Karpas-422 (cell line): ENCODE measurements around the gene MGMT. TPM values are rescaled to one million over a fixed set of nuclear protein-coding genes. Genes with fewer than 3 reads are reported as not detected.

ENCODE experiments used
- DNase-seq: peaks from one replicate; pipeline ENCODE4 v3.0.0-alpha.2; 2015
- H2AFZ ChIP-seq: fragments of 200-600 bp; sonication (generic); 2 replicates; pipeline ENCODE4 v1.6.1; 2014; ENCODE audit warnings: antibody characterized with exemption, low read length, mixed read lengths
- H3K27ac ChIP-seq: fragments of 200-600 bp; sonication (generic); 2 replicates; pipeline ENCODE4 v1.5.1; 2014; ENCODE audit warnings: mild to moderate bottlenecking, low read length, moderate library complexity
- H3K27me3 ChIP-seq: fragments of 200-600 bp; sonication (generic); 2 replicates; pipeline ENCODE4 v1.6.1; 2014; ENCODE audit warnings: low read length, mixed read lengths
- H3K36me3 ChIP-seq: fragments of 200-600 bp; sonication (generic); 2 replicates; pipeline ENCODE4 v1.6.1; 2014; ENCODE audit warnings: low read length, mixed read lengths; ENCODE audit not compliant: insufficient read depth
- H3K4me1 ChIP-seq: fragments of 200-600 bp; sonication (generic); 2 replicates; pipeline ENCODE4 v1.6.1; 2014; ENCODE audit warnings: mild to moderate bottlenecking, low read length, mixed read lengths
- H3K4me2 ChIP-seq: fragments of 200-600 bp; sonication (generic); 2 replicates; pipeline ENCODE4 v1.6.1; 2014; ENCODE audit warnings: low read length, low read depth, mild to moderate bottlenecking; ENCODE audit not compliant: poor library complexity, severe bottlenecking
- H3K4me3 ChIP-seq: fragments of 200-600 bp; sonication (generic); 2 replicates; pipeline ENCODE4 v1.5.1; 2014; ENCODE audit warnings: mild to moderate bottlenecking, antibody characterized with exemption, low read length, mixed read lengths
- H3K79me2 ChIP-seq: fragments of 200-600 bp; sonication (generic); 2 replicates; pipeline ENCODE4 v1.6.1; 2014; ENCODE audit warnings: mild to moderate bottlenecking, low read length, mixed read lengths
- H3K9ac ChIP-seq: fragments of 200-600 bp; sonication (generic); 2 replicates; pipeline ENCODE4 v1.6.0; 2014; ENCODE audit warnings: low read length
- H3K9me2 ChIP-seq: fragments of 200-600 bp; sonication (generic), shearing (Covaris generic); replicated peaks from 2 replicates; pipeline ENCODE4 v1.6.0; 2014; ENCODE audit warnings: mild to moderate bottlenecking, low read length, moderate library complexity; ENCODE audit not compliant: insufficient read depth
- H3K9me3 ChIP-seq: fragments of 300-700, 200-600 bp; sonication (generic); 2 replicates; pipeline ENCODE4 v1.6.1; 2014; ENCODE audit warnings: low read length, mixed read lengths
- H4K20me1 ChIP-seq: fragments of 200-600 bp; sonication (generic); 2 replicates; pipeline ENCODE4 v1.6.1; 2014; ENCODE audit warnings: mild to moderate bottlenecking, antibody characterized with exemption, low read length, low read depth; ENCODE audit not compliant: insufficient read depth
- total RNA-seq: library from RNA; depleted of rRNA; stranded (reverse); fragments of >200 nt; shearing (Covaris generic); gene quantifications from 2 replicates; pipeline ENCODE4 v1.2.3, GENCODE V29; 2014; ENCODE audit warnings: low replicate concordance

The MGMT gene
- total RNA-seq, 1 experiment from 2014 or later, result 22.5 TPM

DNA sequence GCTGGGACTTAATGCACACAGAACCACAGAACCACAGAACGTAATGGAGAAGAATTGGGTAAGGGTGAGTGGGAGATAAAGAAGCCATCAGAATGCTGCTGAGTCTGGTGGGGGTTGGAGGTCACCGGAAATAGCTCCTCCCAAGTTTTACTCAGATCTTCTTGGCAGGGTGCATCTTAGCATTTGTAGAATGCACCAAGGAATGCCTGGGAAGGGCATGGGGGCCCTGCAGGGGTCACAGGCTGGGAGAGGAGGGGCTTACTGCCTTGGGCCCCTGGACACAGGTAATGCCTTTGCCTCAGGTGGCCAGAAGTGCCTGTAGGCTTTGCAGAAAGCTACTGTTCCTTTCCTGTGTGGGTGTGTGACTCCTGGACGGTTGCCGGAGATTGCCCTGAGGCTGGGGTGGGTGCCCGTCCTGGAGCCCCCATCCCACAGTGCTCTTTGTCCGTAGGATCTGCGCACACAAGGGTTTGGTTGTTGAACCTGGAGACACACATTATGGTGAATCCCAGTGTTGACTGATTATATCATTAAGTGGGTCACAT lies 55.1 kb downstream of the MGMT start:
- Histone ChIP-seq H3K9ac (no peak overlapping the region), H3K27ac (no peak overlapping the region), H3K4me2 (no peak overlapping the region), H3K4me1 (no peaks in the 10 kb centered on the region), H3K27me3 (no peaks in the 10 kb centered on the region), H3K36me3 (no peaks in the 10 kb centered on the region), H3K79me2 (no peaks in the 10 kb centered on the region), H3K9me2 (no peaks in the 10 kb centered on the region), H2AFZ (no peak overlapping the region), H4K20me1 (no peaks in the 10 kb centered on the region), H3K9me3 (peaks cover 26% of the 10 kb centered on the region), H3K4me3 (no peak overlapping the region)
- DNase-seq, result no peak

DNA sequence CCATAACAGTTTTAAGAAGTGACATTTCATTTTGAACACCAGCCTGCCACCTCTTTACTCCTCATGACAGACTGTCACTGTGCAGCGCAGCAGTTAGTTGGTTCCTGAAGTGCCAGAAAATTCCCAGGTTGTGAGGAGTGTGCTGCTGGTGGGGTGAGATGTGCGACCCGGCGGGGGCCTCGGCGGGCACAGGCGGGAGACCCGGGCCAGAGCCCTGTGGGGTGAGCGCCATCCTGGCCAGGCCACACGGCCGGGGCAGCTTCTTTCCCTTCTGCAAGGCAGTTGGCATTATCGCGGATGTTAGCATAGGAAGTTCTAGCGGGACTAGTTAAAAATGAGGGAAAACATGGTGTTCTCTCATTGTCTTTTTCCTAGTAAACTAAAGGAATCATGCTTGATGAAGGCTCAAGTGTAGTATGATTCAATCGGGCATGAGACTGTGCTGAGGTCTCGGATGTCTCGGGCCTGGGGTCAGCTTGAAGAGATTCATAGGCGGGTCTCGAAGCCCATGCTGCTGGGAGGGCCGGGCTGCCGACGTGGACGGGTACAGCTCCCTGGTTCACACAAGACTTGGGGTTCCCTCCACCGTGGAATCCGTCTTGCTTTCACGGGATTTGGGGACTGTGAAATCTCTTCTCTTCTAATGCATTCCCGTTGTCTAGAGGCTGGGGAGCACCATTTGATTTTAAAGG lies 56.1 kb downstream of the MGMT start:
- no peak overlapping the region for H3K27ac ChIP-seq
- no peak overlapping the region for H3K9ac ChIP-seq
- no peaks in the 10 kb centered on the region for H3K79me2 ChIP-seq
- H3K9me3 ChIP-seq, result peaks cover 31% of the 10 kb centered on the region
- no peaks in the 10 kb centered on the region for H4K20me1 ChIP-seq
- no peaks in the 10 kb centered on the region for H3K9me2 ChIP-seq
- DNase-seq, result no peak
- no peak overlapping the region for H3K4me2 ChIP-seq
- H3K4me1 ChIP-seq, result no peaks in the 10 kb centered on the region
- H2AFZ ChIP-seq, result no peak overlapping the region
- H3K36me3 ChIP-seq, result no peaks in the 10 kb centered on the region
- H3K4me3 ChIP-seq, result no peak overlapping the region
- no peaks in the 10 kb centered on the region for H3K27me3 ChIP-seq

DNA sequence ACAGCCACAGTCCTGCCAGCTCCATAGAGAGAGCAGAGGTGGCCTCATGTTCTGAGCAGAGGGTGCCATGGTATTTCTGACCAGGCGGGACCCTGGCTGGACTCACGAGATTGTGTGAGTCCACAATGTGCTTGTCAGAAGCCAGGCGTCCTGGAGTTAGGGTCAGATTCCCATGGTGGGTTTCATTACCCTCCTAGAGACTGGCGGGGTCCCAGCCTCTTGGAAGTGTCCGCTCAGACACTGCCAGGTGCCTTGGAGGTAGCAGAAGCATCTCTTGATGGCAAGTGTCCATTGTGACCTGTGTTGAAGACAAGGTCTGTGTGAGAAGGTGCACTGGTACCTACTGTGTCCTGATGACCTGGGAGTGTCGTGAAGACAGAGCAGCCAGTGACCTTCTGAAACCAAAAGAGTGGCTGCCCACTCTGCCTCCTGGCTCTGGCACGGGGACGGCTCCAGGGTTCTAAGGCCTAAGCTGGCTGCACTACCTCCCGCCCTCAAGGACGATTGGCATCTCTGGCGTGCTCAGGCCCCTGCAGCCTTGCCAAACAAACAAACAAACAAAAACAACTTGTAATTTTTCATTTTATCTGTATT lies 56.8 kb downstream of the MGMT start:
- DNase-seq, result no peak
- H4K20me1 ChIP-seq, result no peaks in the 10 kb centered on the region
- no peaks in the 10 kb centered on the region for H3K4me1 ChIP-seq
- H3K9me2 ChIP-seq, result no peaks in the 10 kb centered on the region
- no peak overlapping the region for H3K27ac ChIP-seq
- no peak overlapping the region for H3K4me2 ChIP-seq
- no peak overlapping the region for H3K4me3 ChIP-seq
- H3K9me3 ChIP-seq, result peaks cover 32% of the 10 kb centered on the region
- H3K36me3 ChIP-seq, result no peaks in the 10 kb centered on the region
- H3K79me2 ChIP-seq, result no peaks in the 10 kb centered on the region
- no peak overlapping the region for H2AFZ ChIP-seq
- H3K9ac ChIP-seq, result no peak overlapping the region
- H3K27me3 ChIP-seq, result no peaks in the 10 kb centered on the region

DNA sequence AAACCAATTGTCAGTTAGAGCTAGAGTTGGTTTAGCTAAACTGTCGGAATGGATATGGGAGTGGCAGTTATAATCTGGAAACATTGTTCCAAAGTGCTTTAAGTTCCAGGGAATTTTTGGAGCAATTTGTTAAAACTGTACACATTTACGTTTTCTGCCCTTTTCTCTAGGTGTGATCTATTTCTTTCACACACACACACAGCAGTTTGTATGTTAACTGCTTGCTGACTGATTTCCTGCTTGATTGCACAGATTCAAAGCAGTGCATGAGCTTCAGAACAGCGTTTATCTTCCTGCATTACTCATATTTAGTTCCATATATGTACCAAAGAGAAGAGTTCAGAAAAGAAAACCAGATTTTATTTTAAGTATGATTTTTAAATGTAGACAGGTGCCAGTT lies 57.9 kb downstream of the MGMT start:
- Histone ChIP-seq H2AFZ (no peak overlapping the region), H3K27ac (no peak overlapping the region), H3K27me3 (no peaks in the 10 kb centered on the region), H3K9me2 (no peaks in the 10 kb centered on the region), H3K79me2 (no peaks in the 10 kb centered on the region), H3K4me2 (no peak overlapping the region), H3K36me3 (no peaks in the 10 kb centered on the region), H3K4me1 (no peaks in the 10 kb centered on the region), H3K4me3 (no peak overlapping the region), H3K9ac (no peak overlapping the region), H3K9me3 (peaks cover 25% of the 10 kb centered on the region), H4K20me1 (no peaks in the 10 kb centered on the region)
- DNase-seq, result no peak

DNA sequence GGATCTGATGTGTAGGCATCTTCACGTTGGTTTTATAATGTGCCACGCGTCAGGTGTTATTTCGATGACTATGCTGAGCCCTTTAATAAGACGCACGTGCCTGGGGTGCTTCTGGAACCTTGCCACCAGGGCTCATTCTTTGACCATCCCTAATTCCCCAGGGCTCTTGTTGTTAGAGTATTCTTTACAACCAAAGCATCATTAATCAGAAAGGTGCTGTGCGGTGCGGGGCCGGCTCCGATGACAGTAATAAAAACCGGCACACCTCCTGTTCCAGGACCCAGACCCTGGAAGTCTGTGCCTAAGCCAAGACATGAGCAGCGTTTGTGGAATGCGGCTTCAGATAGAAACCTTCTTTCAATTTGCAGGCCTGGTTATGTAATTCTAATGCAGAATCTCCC lies 58.4 kb downstream of the MGMT start:
- Histone ChIP-seq H3K9ac (no peak overlapping the region), H3K9me2 (no peaks in the 10 kb centered on the region), H3K27ac (no peak overlapping the region), H3K79me2 (no peaks in the 10 kb centered on the region), H3K4me2 (no peak overlapping the region), H3K4me3 (no peak overlapping the region), H4K20me1 (no peaks in the 10 kb centered on the region), H3K36me3 (no peaks in the 10 kb centered on the region), H3K9me3 (peaks cover 25% of the 10 kb centered on the region), H3K4me1 (no peaks in the 10 kb centered on the region), H3K27me3 (no peaks in the 10 kb centered on the region), H2AFZ (no peak overlapping the region)
- DNase-seq, result no peak

DNA sequence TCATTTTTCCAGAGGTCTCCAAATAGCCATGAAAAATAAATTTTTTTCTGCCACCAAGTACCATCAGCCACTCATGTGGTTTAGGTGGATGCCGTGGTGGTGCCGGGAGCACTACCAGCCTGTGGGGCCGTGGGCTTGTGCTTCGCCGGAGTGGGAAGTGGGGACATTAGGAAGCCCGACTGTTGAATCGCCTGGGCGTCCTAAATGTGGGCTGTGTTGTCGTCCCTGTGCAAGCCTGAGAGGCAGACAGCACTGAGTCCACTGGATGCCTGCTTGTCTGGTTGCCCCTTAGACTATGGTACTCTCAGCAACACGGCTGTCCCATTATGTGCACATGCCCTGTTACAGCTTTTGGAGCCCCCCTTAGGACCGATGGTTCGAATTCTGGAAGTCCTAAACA lies 59.9 kb downstream of the MGMT start:
- no peak overlapping the region for H3K4me2 ChIP-seq
- H3K4me1 ChIP-seq, result no peaks in the 10 kb centered on the region
- no peak overlapping the region for H2AFZ ChIP-seq
- no peaks in the 10 kb centered on the region for H4K20me1 ChIP-seq
- no peak overlapping the region for H3K27ac ChIP-seq
- H3K4me3 ChIP-seq, result no peak overlapping the region
- no peaks in the 10 kb centered on the region for H3K27me3 ChIP-seq
- peaks cover 21% of the 10 kb centered on the region for H3K9me3 ChIP-seq
- H3K36me3 ChIP-seq, result no peaks in the 10 kb centered on the region
- no peaks in the 10 kb centered on the region for H3K79me2 ChIP-seq
- H3K9ac ChIP-seq, result no peak overlapping the region
- H3K9me2 ChIP-seq, result no peaks in the 10 kb centered on the region
- DNase-seq, result no peak

DNA sequence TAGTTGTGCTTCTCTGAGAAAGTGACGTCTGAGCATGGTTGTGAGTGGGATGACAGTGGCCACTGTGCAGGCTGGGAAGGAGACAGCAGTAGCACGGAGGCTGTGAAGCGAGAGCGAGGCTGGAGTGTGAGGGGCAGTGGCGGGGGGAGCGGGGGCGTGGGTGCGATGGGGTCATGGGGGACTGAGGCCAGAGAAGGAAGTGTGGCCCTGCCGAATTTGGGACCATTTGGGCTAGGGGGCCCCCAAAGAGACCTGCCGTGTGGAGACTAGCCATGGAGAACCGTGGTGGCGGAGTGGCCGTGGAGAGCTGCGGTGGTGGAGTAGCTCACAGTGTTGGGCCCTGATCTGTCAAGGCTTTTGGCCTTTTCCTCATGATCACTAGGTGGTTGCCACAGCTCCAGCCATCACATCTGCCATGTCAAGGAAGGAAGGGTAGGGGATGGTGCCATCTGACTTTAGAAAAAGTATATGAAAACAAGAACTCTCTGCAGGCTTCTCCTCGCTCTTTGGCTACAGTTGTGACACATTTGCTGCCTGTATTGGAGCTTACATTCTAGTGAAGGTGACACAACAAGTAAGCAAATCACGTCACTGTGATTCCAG lies 61.4 kb downstream of the MGMT start:
- no peak overlapping the region for H2AFZ ChIP-seq
- no peak overlapping the region for H3K27ac ChIP-seq
- no peak overlapping the region for H3K4me2 ChIP-seq
- H3K36me3 ChIP-seq, result no peaks in the 10 kb centered on the region
- no peak for DNase-seq
- no peaks in the 10 kb centered on the region for H3K27me3 ChIP-seq
- H3K4me1 ChIP-seq, result no peaks in the 10 kb centered on the region
- no peak overlapping the region for H3K4me3 ChIP-seq
- no peak overlapping the region for H3K9ac ChIP-seq
- H3K9me2 ChIP-seq, result no peaks in the 10 kb centered on the region
- peaks cover 28% of the 10 kb centered on the region; the same call in 1 of the 2 replicates for H3K9me3 ChIP-seq
- no peaks in the 10 kb centered on the region for H3K79me2 ChIP-seq
- H4K20me1 ChIP-seq, result no peaks in the 10 kb centered on the region

DNA sequence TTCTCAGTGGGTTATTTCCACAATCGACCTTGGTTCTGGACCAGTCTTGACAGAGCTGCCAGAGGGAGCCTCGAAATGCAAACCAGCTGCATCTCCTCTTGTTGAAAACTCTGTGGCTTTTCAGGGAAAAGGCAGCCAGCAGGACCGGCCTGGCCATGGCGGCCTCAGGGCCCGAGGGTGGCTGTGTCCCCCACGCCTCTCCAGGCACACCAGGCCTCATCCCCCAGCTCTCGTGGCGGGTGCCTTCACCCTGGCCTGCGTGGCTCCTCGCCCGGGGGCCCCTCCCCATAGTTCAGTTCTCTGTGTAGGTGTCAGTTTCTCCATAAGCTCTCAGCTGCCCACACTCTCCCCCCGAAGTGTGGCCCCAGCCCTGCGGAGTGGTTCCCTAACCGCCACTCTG lies 63.5 kb downstream of the MGMT start:
- Histone ChIP-seq H3K4me1 (no peaks in the 10 kb centered on the region), H3K9me3 (peaks cover 21% of the 10 kb centered on the region; the same call in 1 of the 2 replicates), H3K27ac (no peak overlapping the region), H3K4me2 (no peak overlapping the region), H3K27me3 (no peaks in the 10 kb centered on the region), H3K4me3 (no peak overlapping the region), H3K79me2 (no peaks in the 10 kb centered on the region), H3K36me3 (no peaks in the 10 kb centered on the region), H3K9me2 (no peaks in the 10 kb centered on the region), H3K9ac (no peak overlapping the region), H4K20me1 (no peaks in the 10 kb centered on the region), H2AFZ (no peak overlapping the region)
- no peak for DNase-seq
